HL-60 (cell line): Measurements from ENCODE around the gene PCCA.

Experiments
- DNase-seq, 2 experiments: peaks; one replicate each; pipeline ENCODE4 v3.0.0-alpha.2; 2010 to 2020; ENCODE audit warnings: low read depth in 1 of 2, low spot score in 1 of 2
- H3K27ac ChIP-seq: fragments of 250-450 bp; sonication (Bioruptor Pico); replicated peaks from 2 replicates; pipeline ENCODE4 v1.5.1; 2020; ENCODE audit warnings: mild to moderate bottlenecking, moderate library complexity
- H3K27me3 ChIP-seq: fragments of 250-450 bp; sonication (Bioruptor Pico); 2 replicates; pipeline ENCODE4 v1.5.1; 2021; ENCODE audit warnings: mild to moderate bottlenecking, moderate library complexity; ENCODE audit not compliant: insufficient read depth, poor library complexity, severe bottlenecking
- H3K4me3 ChIP-seq: replicated peaks from 2 replicates; pipeline ENCODE4 v1.5.1; 2011; ENCODE audit warnings: mild to moderate bottlenecking, control low read depth, low read length; ENCODE audit not compliant: insufficient read depth
- CTCF ChIP-seq: IDR thresholded peaks from one replicate; pipeline ENCODE4 v1.5.1; 2011; ENCODE audit warnings: low read length, control low read depth, inconsistent platforms; ENCODE audit not compliant: insufficient read depth
- GABPA ChIP-seq: IDR thresholded peaks from 2 replicates; pipeline ENCODE4 v1.6.1; 2012; ENCODE audit warnings: low read depth
- POLR2AphosphoS5 ChIP-seq: IDR thresholded peaks from 2 replicates; pipeline ENCODE4 v1.6.1; 2012; ENCODE audit warnings: low read depth
- REST ChIP-seq: IDR thresholded peaks from 2 replicates; pipeline ENCODE4 v1.6.1; 2012; ENCODE audit warnings: low read depth; ENCODE audit not compliant: insufficient replicate concordance
- SPI1 ChIP-seq: IDR thresholded peaks from 2 replicates; pipeline ENCODE4 v1.6.1; 2012; ENCODE audit warnings: low read depth, mild to moderate bottlenecking, borderline replicate concordance

Gene PCCA

DNA sequence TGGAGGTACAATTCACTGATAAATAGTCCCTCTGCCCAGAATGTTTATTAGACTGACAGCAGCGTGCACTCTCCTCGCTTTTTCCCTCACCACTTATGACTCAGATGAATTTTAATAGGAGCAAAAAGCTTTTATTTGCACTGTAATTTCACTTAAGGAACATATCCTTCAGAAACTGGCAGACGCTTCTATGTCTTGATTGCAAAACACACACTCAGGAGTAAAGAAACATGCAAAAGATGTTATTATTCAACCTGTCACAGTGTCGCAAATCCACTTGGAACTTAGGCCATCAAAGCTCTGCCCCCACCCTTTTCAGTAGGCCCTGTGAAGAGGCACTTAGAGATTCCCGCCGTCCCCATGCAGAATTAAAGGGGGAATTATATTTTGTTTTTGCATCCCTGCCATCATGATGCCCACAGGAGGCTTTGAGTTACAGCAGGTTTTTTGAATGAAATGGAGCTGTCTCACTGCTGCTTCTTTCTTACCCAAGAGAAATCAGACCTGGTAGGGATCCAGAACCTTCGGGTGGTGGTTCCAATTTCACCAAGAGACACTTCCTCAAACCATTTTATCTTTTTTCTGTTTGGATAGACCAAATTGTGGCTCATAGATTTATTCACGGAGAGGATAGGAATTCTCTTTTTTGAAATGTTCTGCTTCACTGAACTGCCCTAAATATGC lies 425.2 kb downstream of the PCCA start:
- peaks cover under 1% of the 10 kb centered on the region for H3K27me3 ChIP-seq
- DNase-seq, result no peak
- TF ChIP-seq REST, result no peak
- no peak overlapping the region for H3K27ac ChIP-seq
- no peak overlapping the region for H3K4me3 ChIP-seq

DNA sequence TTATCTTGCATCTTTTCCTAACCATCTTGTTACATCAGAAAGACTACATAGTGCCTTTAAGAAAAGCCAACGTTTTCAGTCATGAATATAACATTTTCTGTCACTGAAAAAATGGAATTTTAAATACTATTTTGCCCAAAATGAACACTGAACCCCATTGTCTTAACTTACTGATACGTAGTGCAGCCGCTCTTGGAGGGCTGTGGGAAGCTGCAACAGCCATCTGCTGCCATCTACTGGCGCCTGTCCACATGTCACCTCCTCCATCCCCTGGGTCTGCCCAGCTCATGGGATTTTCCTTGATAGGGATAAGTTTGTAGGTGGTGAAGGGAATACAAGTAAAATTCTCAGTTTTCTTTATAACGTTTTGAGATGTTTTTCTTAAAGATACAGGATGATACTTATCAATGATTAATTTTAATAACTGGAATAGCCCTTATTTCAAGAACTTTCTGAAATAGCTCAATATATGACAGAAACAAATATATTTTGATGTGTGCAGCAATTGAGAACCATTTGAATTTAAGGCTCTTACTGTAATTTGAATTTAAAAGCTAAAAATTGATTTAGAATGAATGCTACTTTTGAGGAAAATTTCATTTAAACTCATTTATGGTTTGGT lies 426.0 kb downstream of the PCCA start:
- peaks cover 2% of the 10 kb centered on the region for H3K27me3 ChIP-seq
- peak; percentile 45 to 65 for DNase-seq
- H3K4me3 ChIP-seq, result no peak overlapping the region
- H3K27ac ChIP-seq, result no peak overlapping the region
- TF ChIP-seq POLR2AphosphoS5 (no peak), CTCF (peak; percentile 85), SPI1 (no peak), REST (no peak), GABPA (no peak)

GRCh38 chr13:100515410-100515800 lies 426.5 kb downstream of the PCCA start:
- peak in 1 of 2 experiments; percentile 59 for DNase-seq
- H3K27ac ChIP-seq, result no peak overlapping the region
- peaks cover 2% of the 10 kb centered on the region for H3K27me3 ChIP-seq
- no peak overlapping the region for H3K4me3 ChIP-seq
- TF ChIP-seq REST, result no peak
- TF ChIP-seq SPI1, result no peak
- TF ChIP-seq CTCF, result no peak
- TF ChIP-seq POLR2AphosphoS5, result no peak
- no peak for TF ChIP-seq GABPA
